ENCODE results near the gene PRKAG2. TPM values are rescaled to one million over a fixed set of nuclear protein-coding genes. Genes with fewer than 3 reads are reported as not detected.

PRKAG2 gene
- total and polyA plus RNA-seq, 2 experiments from 2014 or later = 9.1 to 14.9 TPM

- Histone ChIP-seq H3F3A (replicated peaks; ENCODE audit: low read depth) (no peaks in the 10 kb centered on the region), H3K27me3 (ENCODE audit: insufficient read depth) (no peaks in the 10 kb centered on the region), H3K27ac (ENCODE audit: low read depth) (no peak overlapping the region), H3K79me2 (replicated peaks; ENCODE audit: insufficient read depth) (no peaks in the 10 kb centered on the region), H3K36me3 (ENCODE audit: insufficient read depth) (no peaks in the 10 kb centered on the region), H2AFZ (no peak overlapping the region), H3K4me2 (no peak overlapping the region), H3K4me3 (no peak overlapping the region), H3K9me2 (ENCODE audit: insufficient read depth) (no peaks in the 10 kb centered on the region), H4K20me1 (replicated peaks; ENCODE audit: insufficient read depth) (no peaks in the 10 kb centered on the region), H3K4me1 (ENCODE audit: insufficient read depth) (no peaks in the 10 kb centered on the region)
- TF ChIP-seq STAT1 (IDR thresholded peaks at IDR 0.05; ENCODE audit: unreplicated experiment) = no peak
- TF ChIP-seq POLR2AphosphoS5 (IDR thresholded peaks at IDR 0.05; ENCODE audit: low read depth) = no peak
- TF ChIP-seq, protein P1, sequence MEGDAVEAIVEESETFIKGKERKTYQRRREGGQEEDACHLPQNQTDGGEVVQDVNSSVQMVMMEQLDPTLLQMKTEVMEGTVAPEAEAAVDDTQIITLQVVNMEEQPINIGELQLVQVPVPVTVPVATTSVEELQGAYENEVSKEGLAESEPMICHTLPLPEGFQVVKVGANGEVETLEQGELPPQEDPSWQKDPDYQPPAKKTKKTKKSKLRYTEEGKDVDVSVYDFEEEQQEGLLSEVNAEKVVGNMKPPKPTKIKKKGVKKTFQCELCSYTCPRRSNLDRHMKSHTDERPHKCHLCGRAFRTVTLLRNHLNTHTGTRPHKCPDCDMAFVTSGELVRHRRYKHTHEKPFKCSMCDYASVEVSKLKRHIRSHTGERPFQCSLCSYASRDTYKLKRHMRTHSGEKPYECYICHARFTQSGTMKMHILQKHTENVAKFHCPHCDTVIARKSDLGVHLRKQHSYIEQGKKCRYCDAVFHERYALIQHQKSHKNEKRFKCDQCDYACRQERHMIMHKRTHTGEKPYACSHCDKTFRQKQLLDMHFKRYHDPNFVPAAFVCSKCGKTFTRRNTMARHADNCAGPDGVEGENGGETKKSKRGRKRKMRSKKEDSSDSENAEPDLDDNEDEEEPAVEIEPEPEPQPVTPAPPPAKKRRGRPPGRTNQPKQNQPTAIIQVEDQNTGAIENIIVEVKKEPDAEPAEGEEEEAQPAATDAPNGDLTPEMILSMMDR (conservative IDR thresholded peaks at IDR 0.05; ENCODE audit: low read depth in 2 of 2) = no peak
- TF ChIP-seq ZNF114 (CRISPR knock-in tag; IDR thresholded peaks at IDR 0.05) = no peak
- TF ChIP-seq JUNB (IDR thresholded peaks at IDR 0.05; ENCODE audit: unreplicated experiment) = no peak
- TF ChIP-seq EZH2phosphoT487 (IDR thresholded peaks at IDR 0.05; ENCODE audit: unreplicated experiment) = no peak
- Mint-ChIP-seq H3K4me1 (peaks cover 8% of the 10 kb centered on the region; the same call in 2 of the 3 replicates), H3K9me3 (no peaks in the 10 kb centered on the region), H3K27me3 (ENCODE audit: insufficient read depth, low read depth, poor library complexity) (peaks cover 12% of the 10 kb centered on the region), H3K4me3 (no peak overlapping the region), H3K36me3 (ENCODE audit: low read depth) (no peaks in the 10 kb centered on the region), H3K27ac (no peak overlapping the region)
- ATAC-seq (no peak), DNase-seq (ENCODE audit: low spot score) (no peak)
Measured at GRCh38 chr7:151679881-151680612, 196.9 kb downstream of the PRKAG2 start.

GRCh38 chr7:151679071-151679708, 197.7 kb downstream of the PRKAG2 start:
- no peak overlapping the region for H3K27ac ChIP-seq (ENCODE audit: low read depth)
- H3F3A ChIP-seq (replicated peaks; ENCODE audit: low read depth) = no peaks in the 10 kb centered on the region
- H3K36me3 Mint-ChIP-seq (ENCODE audit: low read depth) = no peaks in the 10 kb centered on the region
- ATAC-seq (no peak; the same call in 2 of the 3 replicates), DNase-seq (ENCODE audit: low spot score) (no peak)
- H3K4me2 ChIP-seq = no peak overlapping the region
- peaks cover 10% of the 10 kb centered on the region for H3K27me3 Mint-ChIP-seq (ENCODE audit: insufficient read depth, low read depth, poor library complexity)
- no peak overlapping the region for H3K4me3 ChIP-seq
- H3K9me3 Mint-ChIP-seq = no peaks in the 10 kb centered on the region
- no peaks in the 10 kb centered on the region for H3K4me1 ChIP-seq (ENCODE audit: insufficient read depth)
- H3K79me2 ChIP-seq (replicated peaks; ENCODE audit: insufficient read depth) = no peaks in the 10 kb centered on the region
- H3K4me3 Mint-ChIP-seq = no peak overlapping the region
- H4K20me1 ChIP-seq (replicated peaks; ENCODE audit: insufficient read depth) = no peaks in the 10 kb centered on the region
- H3K27me3 ChIP-seq (ENCODE audit: insufficient read depth) = no peaks in the 10 kb centered on the region
- no peaks in the 10 kb centered on the region for H3K9me2 ChIP-seq (ENCODE audit: insufficient read depth)
- peaks cover 8% of the 10 kb centered on the region; the same call in 2 of the 3 replicates for H3K4me1 Mint-ChIP-seq
- no peak overlapping the region for H2AFZ ChIP-seq
- H3K27ac Mint-ChIP-seq = no peak overlapping the region
- no peaks in the 10 kb centered on the region for H3K36me3 ChIP-seq (ENCODE audit: insufficient read depth)
- no peak for TF ChIP-seq ZNF331 (CRISPR knock-in tag; IDR thresholded peaks at IDR 0.05; ENCODE audit: low read depth)
- no peak for TF ChIP-seq ZNF114 (CRISPR knock-in tag; IDR thresholded peaks at IDR 0.05)
- TF ChIP-seq ETS1 (IDR thresholded peaks at IDR 0.05) = no peak
- TF ChIP-seq, protein P1 (conservative IDR thresholded peaks at IDR 0.05; ENCODE audit: low read depth in 2 of 2) = no peak
- TF ChIP-seq STAT1 (IDR thresholded peaks at IDR 0.05; ENCODE audit: unreplicated experiment) = no peak
- TF ChIP-seq CREB1 (CRISPR knock-in tag; IDR thresholded peaks at IDR 0.05; ENCODE audit: low read depth) = no peak
- no peak for TF ChIP-seq EZH2phosphoT487 (IDR thresholded peaks at IDR 0.05; ENCODE audit: unreplicated experiment)
- TF ChIP-seq NANOG (IDR thresholded peaks at IDR 0.05; ENCODE audit: borderline replicate concordance) = no peak
- TF ChIP-seq, protein P2, sequence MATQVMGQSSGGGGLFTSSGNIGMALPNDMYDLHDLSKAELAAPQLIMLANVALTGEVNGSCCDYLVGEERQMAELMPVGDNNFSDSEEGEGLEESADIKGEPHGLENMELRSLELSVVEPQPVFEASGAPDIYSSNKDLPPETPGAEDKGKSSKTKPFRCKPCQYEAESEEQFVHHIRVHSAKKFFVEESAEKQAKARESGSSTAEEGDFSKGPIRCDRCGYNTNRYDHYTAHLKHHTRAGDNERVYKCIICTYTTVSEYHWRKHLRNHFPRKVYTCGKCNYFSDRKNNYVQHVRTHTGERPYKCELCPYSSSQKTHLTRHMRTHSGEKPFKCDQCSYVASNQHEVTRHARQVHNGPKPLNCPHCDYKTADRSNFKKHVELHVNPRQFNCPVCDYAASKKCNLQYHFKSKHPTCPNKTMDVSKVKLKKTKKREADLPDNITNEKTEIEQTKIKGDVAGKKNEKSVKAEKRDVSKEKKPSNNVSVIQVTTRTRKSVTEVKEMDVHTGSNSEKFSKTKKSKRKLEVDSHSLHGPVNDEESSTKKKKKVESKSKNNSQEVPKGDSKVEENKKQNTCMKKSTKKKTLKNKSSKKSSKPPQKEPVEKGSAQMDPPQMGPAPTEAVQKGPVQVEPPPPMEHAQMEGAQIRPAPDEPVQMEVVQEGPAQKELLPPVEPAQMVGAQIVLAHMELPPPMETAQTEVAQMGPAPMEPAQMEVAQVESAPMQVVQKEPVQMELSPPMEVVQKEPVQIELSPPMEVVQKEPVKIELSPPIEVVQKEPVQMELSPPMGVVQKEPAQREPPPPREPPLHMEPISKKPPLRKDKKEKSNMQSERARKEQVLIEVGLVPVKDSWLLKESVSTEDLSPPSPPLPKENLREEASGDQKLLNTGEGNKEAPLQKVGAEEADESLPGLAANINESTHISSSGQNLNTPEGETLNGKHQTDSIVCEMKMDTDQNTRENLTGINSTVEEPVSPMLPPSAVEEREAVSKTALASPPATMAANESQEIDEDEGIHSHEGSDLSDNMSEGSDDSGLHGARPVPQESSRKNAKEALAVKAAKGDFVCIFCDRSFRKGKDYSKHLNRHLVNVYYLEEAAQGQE (IDR thresholded peaks at IDR 0.05; ENCODE audit: unreplicated experiment) = no peak
- TF ChIP-seq JUNB (IDR thresholded peaks at IDR 0.05; ENCODE audit: unreplicated experiment) = no peak
- TF ChIP-seq POLR2AphosphoS5 (IDR thresholded peaks at IDR 0.05; ENCODE audit: low read depth) = no peak
